ENCODE data around the gene PIK3R1.

Gene PIK3R1

DNA sequence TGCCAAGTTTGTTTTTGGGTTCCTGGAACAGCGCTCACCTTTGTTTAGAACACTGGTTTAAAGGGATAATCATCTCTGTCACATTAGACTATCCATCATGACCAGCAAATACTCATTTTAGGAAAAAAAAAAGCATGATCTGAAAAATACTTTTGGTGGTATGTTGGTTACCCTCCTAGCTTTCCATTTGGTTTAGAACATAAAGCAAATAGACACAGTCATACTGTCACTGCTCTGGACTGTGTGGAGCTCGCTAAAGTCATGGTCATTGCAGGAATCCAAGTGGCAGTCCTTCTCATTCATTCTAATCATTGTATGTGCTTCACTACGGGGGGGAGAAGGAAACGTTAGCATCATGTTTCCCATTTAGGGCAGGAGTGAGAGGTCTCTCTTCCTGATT is 83.5 kb downstream of the PIK3R1 start:
- DNase-seq, result no peak

DNA sequence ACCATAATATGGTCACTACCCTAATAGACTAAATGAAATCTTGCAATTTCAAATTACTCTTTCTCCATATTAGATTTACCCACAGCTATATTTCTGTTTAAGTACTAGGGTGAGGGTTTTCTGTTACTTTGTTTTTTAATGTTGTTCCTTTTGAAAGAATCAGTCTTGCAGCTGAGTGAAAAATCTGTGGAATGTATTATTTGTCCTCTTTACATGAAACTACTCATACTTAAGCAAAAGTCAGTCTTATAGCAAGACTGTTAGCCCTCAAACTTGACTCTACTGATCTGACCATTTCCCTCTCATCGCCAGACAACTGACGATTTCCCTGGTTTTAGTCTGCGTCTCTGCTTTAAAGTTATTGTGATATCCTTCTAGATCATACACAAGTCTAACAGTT is 84.0 kb downstream of the PIK3R1 start:
- DNase-seq, result no peak

DNA sequence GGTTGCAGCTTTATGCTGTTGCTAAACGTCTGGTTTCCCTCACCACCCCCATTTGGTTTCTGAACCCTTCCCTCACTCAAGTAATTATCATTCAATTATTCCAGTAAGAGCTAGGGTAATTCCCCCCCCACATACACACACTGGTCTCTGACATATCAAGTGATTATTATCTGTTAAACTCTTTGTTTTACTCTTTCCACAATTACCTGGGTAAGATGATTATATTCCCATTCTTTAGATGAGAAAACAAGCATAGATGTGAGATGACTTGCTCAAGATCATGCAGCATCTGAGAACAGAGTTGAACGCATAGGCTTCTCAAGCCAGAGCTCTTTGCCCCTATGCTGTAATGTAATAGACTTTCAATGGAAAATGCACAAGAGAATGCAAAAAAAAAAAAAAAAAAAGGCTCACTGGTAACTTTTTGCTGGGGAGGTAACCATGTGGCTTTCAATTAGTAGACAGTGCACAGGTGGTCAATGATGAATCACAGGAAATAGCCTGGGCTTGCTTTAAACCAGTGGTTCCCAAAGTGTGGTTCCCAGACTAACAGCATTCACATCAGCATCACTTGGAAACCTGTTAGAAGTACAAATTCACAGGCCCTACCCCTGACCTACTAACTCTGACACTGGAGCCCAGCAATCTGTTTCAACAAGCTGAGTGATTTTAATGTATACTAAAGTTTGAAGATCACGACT is 87.6 kb downstream of the PIK3R1 start:
- no peak for DNase-seq

DNA sequence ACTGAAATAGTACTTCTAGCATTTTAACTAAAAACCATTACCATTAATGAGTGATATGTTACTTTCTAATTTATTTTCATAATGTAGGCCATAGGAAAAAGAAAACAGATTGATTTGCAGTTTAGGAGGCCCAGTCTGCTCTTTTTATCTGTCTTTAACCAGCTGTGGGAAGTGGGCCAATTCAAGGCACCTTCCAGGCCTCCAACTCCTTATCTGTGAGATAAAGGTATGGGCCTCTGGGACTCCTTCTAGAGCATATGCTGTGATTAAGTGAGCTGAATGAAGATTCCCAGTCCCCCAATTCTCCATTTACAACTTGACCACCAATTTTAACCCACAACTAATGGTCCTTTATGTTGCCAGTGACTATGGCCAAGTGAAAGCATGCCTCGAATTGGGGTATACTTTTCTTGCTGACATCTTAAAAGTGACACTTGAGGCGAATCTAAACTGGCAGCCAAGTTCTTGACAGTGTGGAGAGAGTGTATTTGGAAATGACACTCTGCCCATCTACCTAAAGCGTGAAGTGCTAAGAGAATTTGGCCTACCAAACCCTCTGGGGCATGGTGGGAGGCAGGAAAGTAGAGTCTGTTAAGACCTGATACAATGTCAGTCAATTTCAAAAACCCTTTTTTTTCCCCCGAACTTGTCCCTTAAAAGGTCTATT is 88.3 kb downstream of the PIK3R1 start:
- DNase-seq, result no peak

GRCh38 chr5:68304421-68305052 is 89.0 kb downstream of the PIK3R1 start:
- no peak for DNase-seq

- DNase-seq, result no peak
Observed at GRCh38 chr5:68305223-68305870, 89.8 kb downstream of the PIK3R1 start.

DNA sequence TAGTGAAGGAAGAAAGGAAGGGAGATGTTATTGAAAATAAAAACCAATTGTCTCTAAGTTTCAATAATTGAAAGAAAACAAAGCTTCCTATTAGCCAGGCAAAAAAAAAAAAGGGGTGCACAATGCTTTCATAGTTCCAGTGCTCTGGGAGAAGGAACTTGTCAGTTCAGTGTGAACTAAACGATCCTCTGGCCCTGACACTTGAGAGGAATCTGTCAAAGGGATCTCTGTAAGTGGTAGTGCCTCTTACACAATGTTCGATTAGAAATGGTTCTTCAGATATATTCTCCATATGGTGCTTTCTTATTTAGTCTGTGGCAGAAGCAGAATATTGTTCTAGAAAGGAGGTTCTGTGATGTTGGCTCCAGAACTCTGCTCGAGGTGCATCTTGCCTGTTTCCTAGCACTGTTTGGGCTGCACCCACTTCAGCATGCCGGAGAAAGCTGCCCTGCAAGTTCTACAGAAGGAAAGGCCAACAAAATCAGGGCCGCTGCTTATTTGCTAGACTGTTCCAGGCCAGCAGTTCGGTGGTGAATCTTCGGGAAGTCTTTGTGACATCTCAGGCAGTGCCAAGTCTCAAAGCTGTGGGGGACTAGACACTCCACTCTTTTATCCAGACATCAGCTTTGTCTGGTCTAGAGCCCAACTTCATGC is 90.9 kb downstream of the PIK3R1 start:
- DNase-seq, result no peak

DNA sequence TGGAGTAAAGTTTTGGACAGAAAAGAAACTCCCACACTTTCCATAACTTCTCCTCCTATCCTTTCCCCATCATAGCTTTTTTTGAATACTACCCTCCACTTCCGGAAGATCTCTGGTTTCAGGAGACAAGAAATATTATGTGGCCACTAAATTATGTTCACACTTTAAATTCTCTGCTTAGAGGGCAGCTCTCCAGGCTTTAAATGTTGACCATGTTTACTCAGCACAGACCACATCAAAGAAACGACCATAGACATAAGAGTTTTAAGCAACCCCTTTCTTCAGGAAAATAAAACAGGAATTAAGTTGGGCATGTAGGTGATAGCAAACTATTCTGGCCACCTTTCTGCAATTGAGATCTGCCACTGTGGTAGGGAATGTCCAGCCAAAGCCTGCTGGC is 97.8 kb downstream of the PIK3R1 start:
- no peak for DNase-seq

DNA sequence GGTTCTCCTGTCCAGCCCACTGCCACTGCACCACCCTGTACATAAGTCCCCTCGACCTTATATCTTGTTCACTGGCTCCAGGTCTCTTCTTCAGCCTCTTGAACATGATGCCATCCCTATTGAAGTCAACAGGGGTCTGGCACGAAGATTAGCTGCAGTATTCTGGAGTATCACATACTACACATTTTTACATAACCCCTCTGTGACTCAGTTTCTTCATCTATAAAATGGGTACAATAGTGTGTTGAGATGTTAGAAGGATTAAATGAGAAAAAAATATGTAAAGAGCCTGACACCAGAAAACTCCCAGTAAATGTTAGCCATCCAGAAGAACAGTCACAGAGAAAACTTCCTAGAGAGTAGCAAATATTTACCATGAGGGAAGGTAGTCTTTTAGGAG is 98.9 kb downstream of the PIK3R1 start:
- no peak for DNase-seq

GRCh38 chr5:68315679-68316271 is 100.2 kb downstream of the PIK3R1 start:
- DNase-seq, result peak in 1 of 4 experiments; percentile 2

DNA sequence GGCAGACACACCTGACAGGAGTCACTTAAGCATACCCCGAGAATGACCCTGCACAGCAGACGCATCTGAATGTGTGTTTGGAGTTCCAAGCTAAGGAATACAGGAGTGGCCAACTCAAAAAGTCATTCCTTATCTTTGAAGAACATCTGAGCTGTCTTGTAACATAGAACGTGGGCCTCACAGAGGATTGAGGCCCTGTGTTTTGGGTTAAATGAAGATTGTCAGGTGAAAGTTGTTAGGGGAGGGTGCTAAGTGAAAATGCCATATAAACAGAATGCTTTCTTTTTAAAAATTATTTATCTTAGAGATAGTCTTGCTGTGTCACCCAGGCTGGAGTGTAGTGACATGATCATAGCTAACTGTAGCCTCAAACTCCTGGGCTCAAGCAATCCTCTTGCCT is 100.9 kb downstream of the PIK3R1 start:
- no peak for DNase-seq

DNA sequence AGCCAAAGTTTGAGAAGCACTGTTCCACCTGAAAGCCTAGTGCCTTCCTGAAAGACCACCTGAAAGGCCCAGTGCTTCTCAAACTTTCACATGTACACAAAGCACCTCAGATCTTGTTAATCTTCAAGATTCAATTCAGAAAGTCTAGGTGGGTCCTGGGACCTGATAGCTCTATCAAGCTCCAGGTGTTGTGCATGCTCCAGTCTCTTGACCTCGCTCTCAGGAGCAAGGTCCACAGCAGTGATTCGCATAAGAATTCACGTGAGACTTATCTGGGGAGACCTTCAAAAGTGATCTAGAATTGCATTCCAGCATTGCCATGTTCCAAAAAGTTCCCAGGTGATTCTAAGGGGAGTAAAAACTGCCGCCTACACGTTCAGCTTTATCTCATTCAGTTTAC is 102.1 kb downstream of the PIK3R1 start:
- DNase-seq, result no peak

DNA sequence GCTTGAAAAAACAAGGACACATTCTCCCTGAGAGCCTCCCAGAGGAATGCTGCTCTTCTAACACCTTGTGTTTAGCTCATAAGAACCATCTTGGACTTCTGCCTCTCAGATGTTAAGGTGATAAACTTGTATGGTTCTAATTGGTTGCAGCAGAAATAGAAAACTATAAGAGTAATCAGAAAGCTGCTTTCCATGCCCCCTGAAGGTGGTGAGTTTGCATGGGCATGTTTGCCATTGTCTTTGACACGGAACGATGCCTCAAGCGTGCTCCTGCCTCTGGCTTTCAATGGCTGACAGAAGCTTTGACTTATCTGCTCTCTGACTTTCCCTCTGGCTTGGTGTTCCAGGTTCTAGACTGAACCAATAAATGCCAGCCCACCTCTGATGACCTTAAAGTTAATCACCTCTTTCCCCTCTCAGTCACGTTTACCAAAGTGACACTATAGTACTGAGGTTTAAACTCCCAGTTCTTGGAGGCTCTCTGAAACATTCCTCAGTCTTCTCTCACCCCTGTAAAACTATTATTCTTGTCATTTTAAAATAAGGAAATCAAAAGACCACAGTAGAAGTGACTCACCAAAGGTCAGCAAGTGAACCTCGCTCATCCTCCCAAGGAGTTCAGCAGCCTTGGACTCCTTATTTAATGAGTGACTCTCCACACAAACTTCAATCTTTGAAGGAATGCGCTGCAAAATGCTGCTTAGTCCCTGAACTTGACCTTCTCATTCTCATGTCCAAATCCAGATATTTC is 103.6 kb downstream of the PIK3R1 start:
- no peak for DNase-seq

DNA sequence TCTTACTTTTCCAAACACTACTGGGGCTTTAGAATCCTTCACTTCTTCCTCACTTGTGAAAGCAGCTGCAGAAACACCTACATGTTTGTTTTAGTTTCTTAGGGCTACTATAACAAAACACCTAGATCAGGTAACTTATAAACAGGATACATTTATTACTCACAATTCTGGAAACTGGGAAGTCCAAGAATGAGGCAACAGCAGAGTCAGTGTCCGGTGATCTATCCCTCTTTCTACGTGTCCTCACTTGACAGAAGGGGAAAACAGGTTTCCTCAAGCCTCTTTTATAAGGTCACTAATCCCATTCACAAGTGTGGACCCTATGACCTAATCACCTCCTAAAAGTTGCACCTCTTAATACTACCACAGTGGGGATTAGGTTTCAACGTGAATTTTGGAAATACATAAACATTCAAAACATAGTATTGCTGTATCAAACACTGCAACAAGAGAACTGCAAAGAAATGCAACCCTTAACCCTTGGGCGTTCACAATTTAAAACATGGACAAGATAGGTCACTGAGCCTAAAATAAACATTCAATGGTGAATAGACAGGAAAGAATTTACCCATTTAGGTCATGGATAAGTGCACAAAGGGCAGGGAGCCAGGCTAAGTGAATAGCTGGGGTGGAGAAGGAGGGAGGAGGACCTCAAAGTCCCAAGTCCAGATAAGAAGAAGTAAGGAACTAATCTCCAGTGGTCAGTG is 104.3 kb downstream of the PIK3R1 start:
- no peak for DNase-seq

DNA sequence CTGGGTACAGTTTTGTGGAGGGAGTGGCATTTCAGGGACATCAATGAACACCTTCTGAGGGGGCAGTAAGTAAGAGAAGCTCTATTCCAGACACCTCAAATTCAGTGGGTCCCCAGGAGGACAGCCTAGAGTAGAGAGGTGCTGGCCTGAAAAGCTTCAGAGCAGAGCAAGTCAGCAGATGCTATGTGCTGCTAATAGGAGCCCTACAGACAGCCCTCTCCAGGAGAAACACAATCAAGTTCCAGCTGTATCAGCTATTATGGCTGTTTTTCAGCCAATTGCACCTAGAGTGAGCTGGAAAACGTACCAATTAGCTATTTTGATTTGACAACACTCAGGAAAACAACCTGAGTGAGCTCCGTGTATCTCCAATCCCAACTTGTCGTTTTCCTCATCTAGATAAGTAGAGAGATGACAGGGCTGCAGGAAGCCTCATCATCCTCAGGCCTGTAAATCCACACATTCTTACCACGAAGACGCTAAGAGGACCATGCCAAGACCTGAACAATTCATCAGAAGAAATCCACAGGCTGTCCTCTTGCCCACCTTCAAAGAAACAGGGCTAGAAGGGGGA is 104.9 kb downstream of the PIK3R1 start:
- no peak for DNase-seq

- no peak for DNase-seq
Observed at GRCh38 chr5:68325065-68325580, 109.6 kb downstream of the PIK3R1 start.

GRCh38 chr5:68329554-68330255 is 114.1 kb downstream of the PIK3R1 start:
- DNase-seq, result no peak

GRCh38 chr5:68330574-68330973 is 115.0 kb downstream of the PIK3R1 start:
- no peak for DNase-seq

GRCh38 chr5:68331192-68332079 is 115.9 kb downstream of the PIK3R1 start:
- no peak for DNase-seq

All from activated CD4-positive, CD25-positive, alpha-beta regulatory T cell (primary cell).